ENCODE data around the gene PIK3IP1.
"Not testable (repeated sequence)": the region's sequence is repeated elsewhere in the genome, so short reads cannot be mapped to it uniquely, and the experiment has no call there.

The PIK3IP1 gene

DNA sequence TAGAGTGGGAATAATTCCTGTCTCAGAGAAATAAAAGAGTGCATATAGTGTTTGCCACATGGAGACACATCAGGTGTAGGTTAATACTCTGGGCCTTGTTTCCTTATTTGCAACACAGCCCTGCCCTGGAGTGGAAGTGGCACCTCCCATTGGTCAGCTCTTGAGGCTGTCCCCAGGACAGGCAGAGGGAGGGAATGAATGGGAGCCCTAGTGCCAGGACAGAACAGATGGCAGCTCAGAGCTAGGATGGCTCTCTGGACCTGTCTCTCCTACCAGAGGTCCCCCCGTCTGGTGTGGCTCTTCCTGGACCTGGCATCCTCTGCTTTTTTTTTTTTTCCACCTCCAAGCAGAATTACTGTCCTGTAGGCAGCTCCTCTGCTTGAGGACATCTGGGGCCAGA is 44.6 kb downstream of the PIK3IP1 start:
- peak; percentile 0; the same call in 2 of the 3 replicates for ATAC-seq
- TF ChIP-seq ZC3H10 (CRISPR knock-in tag; IDR thresholded peaks at IDR 0.05), result no peak
- TF ChIP-seq, protein P1, sequence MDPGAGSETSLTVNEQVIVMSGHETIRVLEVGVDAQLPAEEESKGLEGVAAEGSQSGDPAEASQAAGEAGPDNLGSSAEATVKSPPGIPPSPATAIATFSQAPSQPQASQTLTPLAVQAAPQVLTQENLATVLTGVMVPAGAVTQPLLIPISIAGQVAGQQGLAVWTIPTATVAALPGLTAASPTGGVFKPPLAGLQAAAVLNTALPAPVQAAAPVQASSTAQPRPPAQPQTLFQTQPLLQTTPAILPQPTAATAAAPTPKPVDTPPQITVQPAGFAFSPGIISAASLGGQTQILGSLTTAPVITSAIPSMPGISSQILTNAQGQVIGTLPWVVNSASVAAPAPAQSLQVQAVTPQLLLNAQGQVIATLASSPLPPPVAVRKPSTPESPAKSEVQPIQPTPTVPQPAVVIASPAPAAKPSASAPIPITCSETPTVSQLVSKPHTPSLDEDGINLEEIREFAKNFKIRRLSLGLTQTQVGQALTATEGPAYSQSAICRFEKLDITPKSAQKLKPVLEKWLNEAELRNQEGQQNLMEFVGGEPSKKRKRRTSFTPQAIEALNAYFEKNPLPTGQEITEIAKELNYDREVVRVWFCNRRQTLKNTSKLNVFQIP (CRISPR knock-in tag; IDR thresholded peaks at IDR 0.05; ENCODE audit: borderline replicate concordance, low read depth), result no peak
- TF ChIP-seq ZNF8 (CRISPR knock-in tag; IDR thresholded peaks at IDR 0.05), result no peak
- TF ChIP-seq, protein P2, sequence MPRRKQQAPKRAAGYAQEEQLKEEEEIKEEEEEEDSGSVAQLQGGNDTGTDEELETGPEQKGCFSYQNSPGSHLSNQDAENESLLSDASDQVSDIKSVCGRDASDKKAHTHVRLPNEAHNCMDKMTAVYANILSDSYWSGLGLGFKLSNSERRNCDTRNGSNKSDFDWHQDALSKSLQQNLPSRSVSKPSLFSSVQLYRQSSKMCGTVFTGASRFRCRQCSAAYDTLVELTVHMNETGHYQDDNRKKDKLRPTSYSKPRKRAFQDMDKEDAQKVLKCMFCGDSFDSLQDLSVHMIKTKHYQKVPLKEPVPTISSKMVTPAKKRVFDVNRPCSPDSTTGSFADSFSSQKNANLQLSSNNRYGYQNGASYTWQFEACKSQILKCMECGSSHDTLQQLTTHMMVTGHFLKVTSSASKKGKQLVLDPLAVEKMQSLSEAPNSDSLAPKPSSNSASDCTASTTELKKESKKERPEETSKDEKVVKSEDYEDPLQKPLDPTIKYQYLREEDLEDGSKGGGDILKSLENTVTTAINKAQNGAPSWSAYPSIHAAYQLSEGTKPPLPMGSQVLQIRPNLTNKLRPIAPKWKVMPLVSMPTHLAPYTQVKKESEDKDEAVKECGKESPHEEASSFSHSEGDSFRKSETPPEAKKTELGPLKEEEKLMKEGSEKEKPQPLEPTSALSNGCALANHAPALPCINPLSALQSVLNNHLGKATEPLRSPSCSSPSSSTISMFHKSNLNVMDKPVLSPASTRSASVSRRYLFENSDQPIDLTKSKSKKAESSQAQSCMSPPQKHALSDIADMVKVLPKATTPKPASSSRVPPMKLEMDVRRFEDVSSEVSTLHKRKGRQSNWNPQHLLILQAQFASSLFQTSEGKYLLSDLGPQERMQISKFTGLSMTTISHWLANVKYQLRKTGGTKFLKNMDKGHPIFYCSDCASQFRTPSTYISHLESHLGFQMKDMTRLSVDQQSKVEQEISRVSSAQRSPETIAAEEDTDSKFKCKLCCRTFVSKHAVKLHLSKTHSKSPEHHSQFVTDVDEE (CRISPR knock-in tag; IDR thresholded peaks at IDR 0.05), result no peak
- no peak for TF ChIP-seq TOX (CRISPR knock-in tag; IDR thresholded peaks at IDR 0.05; ENCODE audit: borderline replicate concordance)
- TF ChIP-seq OSR1 (CRISPR knock-in tag; IDR thresholded peaks at IDR 0.05), result no peak

DNA sequence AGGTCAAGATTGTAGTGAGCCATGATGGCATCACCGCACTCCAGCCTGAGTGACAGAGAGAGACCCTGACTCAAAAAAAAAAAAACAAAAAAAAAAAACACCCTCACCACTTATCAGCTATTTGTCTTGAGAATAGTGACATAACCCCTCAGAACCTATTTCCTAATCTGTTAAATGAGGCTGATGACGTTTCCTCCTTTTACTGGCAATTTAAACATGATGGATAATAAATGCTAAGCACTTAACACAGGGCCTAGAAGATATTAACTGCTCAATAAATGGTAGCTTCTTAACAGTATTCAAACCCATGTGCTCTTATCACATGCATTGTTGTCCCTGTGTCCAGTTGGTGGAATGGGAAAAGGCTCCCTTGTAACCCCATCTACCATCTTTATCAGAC is 45.6 kb downstream of the PIK3IP1 start:
- TF ChIP-seq GLIS3 (CRISPR knock-in tag; IDR thresholded peaks at IDR 0.05), result no peak
- TF ChIP-seq ZC3H10 (CRISPR knock-in tag; IDR thresholded peaks at IDR 0.05), result no peak
- TF ChIP-seq SNAI2 (CRISPR knock-in tag; IDR thresholded peaks at IDR 0.05), result no peak
- TF ChIP-seq ZNF8 (CRISPR knock-in tag; IDR thresholded peaks at IDR 0.05), result no peak
- TF ChIP-seq, protein P3, sequence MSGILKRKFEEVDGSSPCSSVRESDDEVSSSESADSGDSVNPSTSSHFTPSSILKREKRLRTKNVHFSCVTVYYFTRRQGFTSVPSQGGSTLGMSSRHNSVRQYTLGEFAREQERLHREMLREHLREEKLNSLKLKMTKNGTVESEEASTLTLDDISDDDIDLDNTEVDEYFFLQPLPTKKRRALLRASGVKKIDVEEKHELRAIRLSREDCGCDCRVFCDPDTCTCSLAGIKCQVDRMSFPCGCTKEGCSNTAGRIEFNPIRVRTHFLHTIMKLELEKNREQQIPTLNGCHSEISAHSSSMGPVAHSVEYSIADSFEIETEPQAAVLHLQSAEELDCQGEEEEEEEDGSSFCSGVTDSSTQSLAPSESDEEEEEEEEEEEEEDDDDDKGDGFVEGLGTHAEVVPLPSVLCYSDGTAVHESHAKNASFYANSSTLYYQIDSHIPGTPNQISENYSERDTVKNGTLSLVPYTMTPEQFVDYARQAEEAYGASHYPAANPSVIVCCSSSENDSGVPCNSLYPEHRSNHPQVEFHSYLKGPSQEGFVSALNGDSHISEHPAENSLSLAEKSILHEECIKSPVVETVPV (CRISPR knock-in tag; IDR thresholded peaks at IDR 0.05), result no peak
- no peak for TF ChIP-seq OSR1 (CRISPR knock-in tag; IDR thresholded peaks at IDR 0.05)
- TF ChIP-seq ESRRG (CRISPR knock-in tag; IDR thresholded peaks at IDR 0.05), result no peak
- no peak for TF ChIP-seq BACH2 (CRISPR knock-in tag; IDR thresholded peaks at IDR 0.05; ENCODE audit: borderline replicate concordance)
- TF ChIP-seq, protein P4, sequence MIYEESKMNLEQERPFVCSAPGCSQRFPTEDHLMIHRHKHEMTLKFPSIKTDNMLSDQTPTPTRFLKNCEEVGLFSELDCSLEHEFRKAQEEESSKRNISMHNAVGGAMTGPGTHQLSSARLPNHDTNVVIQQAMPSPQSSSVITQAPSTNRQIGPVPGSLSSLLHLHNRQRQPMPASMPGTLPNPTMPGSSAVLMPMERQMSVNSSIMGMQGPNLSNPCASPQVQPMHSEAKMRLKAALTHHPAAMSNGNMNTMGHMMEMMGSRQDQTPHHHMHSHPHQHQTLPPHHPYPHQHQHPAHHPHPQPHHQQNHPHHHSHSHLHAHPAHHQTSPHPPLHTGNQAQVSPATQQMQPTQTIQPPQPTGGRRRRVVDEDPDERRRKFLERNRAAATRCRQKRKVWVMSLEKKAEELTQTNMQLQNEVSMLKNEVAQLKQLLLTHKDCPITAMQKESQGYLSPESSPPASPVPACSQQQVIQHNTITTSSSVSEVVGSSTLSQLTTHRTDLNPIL (CRISPR knock-in tag; IDR thresholded peaks at IDR 0.05; ENCODE audit: low read depth), result no peak
- TF ChIP-seq ZNF565 (CRISPR knock-in tag; conservative IDR thresholded peaks at IDR 0.05; ENCODE audit: low read depth), result no peak
- no peak for TF ChIP-seq TOX (CRISPR knock-in tag; IDR thresholded peaks at IDR 0.05; ENCODE audit: borderline replicate concordance)
- no peak for TF ChIP-seq TCF4 (CRISPR knock-in tag; IDR thresholded peaks at IDR 0.05; ENCODE audit: borderline replicate concordance)
- no peak for TF ChIP-seq ISL1 (CRISPR knock-in tag; IDR thresholded peaks at IDR 0.05)
- TF ChIP-seq ARNTL (CRISPR knock-in tag; IDR thresholded peaks at IDR 0.05; ENCODE audit: borderline replicate concordance, low read depth), result no peak
- TF ChIP-seq, protein P2 (CRISPR knock-in tag; IDR thresholded peaks at IDR 0.05), result no peak
- TF ChIP-seq ZNF70 (CRISPR knock-in tag; IDR thresholded peaks at IDR 0.05), result no peak
- no peak for TF ChIP-seq ZFP30 (CRISPR knock-in tag; IDR thresholded peaks at IDR 0.05)
- ATAC-seq, result no peak

DNA sequence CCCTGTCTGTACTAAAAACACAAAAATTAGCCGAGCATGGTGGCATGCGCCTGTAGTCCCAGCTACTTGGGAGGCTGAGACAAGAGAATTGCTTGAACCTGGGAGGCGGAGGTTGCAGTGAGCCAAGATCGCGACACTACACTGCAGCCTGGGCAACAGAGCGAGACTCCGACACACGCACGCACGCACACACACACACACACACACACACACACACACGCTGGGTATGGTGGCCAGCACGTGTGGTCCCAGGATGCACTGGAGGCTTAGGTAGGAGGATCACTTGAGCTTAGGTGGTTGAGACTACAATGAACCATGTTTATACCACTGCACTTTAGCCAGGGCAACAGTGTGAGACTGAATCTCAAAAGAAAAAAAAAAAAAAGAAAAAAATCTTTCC is 46.3 kb downstream of the PIK3IP1 start:
- ATAC-seq, result not testable (repeated sequence)

DNA sequence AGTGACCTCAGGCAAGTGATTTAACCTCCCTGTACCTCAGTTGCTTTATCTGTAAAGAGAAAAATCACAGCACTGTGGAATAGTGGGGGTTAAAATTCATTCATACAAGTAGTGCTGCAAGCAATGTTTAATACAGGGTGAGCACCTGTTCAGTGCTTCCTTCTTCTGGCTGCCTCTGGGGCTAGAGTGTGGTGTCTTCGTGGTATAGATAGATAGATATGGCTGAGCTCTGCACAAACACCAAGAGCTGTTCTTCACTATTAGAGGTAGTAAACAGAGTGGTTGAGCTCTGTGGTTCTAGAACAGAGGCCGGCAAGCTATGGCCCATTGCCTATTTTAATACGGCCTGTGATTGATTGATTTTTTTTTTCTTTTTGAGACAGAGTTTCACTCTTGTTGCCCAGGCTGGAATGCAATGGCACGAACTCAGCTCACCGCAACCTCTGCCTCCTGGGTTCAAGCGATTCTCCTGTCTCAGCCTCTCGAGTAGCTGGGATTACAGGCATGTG is 47.3 kb downstream of the PIK3IP1 start:
- no peak for ATAC-seq
- TF ChIP-seq, protein P1 (CRISPR knock-in tag; IDR thresholded peaks at IDR 0.05; ENCODE audit: borderline replicate concordance, low read depth), result no peak
- TF ChIP-seq, protein P2 (CRISPR knock-in tag; IDR thresholded peaks at IDR 0.05), result no peak

All from SK-N-SH treated with all-trans-retinoic acid at 6 μM for 48 hours (cell line).